Osteocyte (in vitro differentiated cells): ENCODE data around the gene NRF1. TPM values are rescaled to one million over a fixed set of nuclear protein-coding genes. Genes with fewer than 3 reads are reported as not detected.
"Not testable (repeated sequence)": the region's sequence is repeated elsewhere in the genome, so short reads cannot be mapped to it uniquely, and the experiment has no call there.

ENCODE experiments used
- DNase-seq: peaks from one replicate; pipeline ENCODE4 v3.0.0; 2021; ENCODE audit warnings: mixed read lengths; ENCODE audit not compliant: unreplicated experiment; ENCODE audit errors: extremely low spot score
- H3K27ac Mint-ChIP-seq: one replicate; pipeline ENCODE4 v1.8.0; 2021; ENCODE audit warnings: mild to moderate bottlenecking, mixed read lengths; ENCODE audit not compliant: unreplicated experiment
- H3K27me3 Mint-ChIP-seq: one replicate; pipeline ENCODE4 v1.8.0; 2021; ENCODE audit warnings: mixed read lengths; ENCODE audit not compliant: unreplicated experiment
- H3K36me3 Mint-ChIP-seq: one replicate; pipeline ENCODE4 v1.8.0; 2021; ENCODE audit warnings: mixed read lengths; ENCODE audit not compliant: unreplicated experiment
- H3K4me1 Mint-ChIP-seq: one replicate; pipeline ENCODE4 v1.8.0; 2021; ENCODE audit warnings: mixed read lengths; ENCODE audit not compliant: unreplicated experiment
- H3K4me3 Mint-ChIP-seq: one replicate; pipeline ENCODE4 v1.8.0; 2021; ENCODE audit warnings: mild to moderate bottlenecking, moderate library complexity, mixed read lengths; ENCODE audit not compliant: unreplicated experiment
- H3K9me3 Mint-ChIP-seq: one replicate; pipeline ENCODE4 v1.8.0; 2021; ENCODE audit warnings: mixed read lengths; ENCODE audit not compliant: unreplicated experiment
- CTCF ChIP-seq: fragments of 200-600 bp; sonication (generic); IDR thresholded peaks from 2 replicates; pipeline ENCODE4 v1.5.0; 2021; ENCODE audit warnings: antibody characterized with exemption, mild to moderate bottlenecking, moderate library complexity
- total RNA-seq: library from RNA; stranded (reverse); gene quantifications from 2 replicates; pipeline ENCODE4 v1.2.1, GENCODE V29; 2021

Gene NRF1
- total RNA-seq, 1 donor from 2014 or later = 20.7 TPM

- DNase-seq = no peak
- H3K4me1 Mint-ChIP-seq = no peaks in the 10 kb centered on the region
- H3K27ac Mint-ChIP-seq = no peak overlapping the region
- H3K36me3 Mint-ChIP-seq = peaks cover 2% of the 10 kb centered on the region
- H3K9me3 Mint-ChIP-seq = no peaks in the 10 kb centered on the region
- no peak overlapping the region for H3K4me3 Mint-ChIP-seq
- no peaks in the 10 kb centered on the region for H3K27me3 Mint-ChIP-seq
- no peak for TF ChIP-seq CTCF
Measured at GRCh38 chr7:129626896-129627295, 15.4 kb downstream of the NRF1 start.

GRCh38 chr7:129630341-129630740 is 18.8 kb downstream of the NRF1 start:
- TF ChIP-seq CTCF = no peak
- no peaks in the 10 kb centered on the region for H3K9me3 Mint-ChIP-seq
- peaks cover 4% of the 10 kb centered on the region for H3K4me1 Mint-ChIP-seq
- DNase-seq = no peak
- no peak overlapping the region for H3K27ac Mint-ChIP-seq
- H3K27me3 Mint-ChIP-seq = no peaks in the 10 kb centered on the region
- no peak overlapping the region for H3K4me3 Mint-ChIP-seq
- H3K36me3 Mint-ChIP-seq = peaks cover 2% of the 10 kb centered on the region

- Mint-ChIP-seq H3K9me3 (no peaks in the 10 kb centered on the region), H3K27ac (no peak overlapping the region), H3K27me3 (no peaks in the 10 kb centered on the region), H3K36me3 (peaks cover 2% of the 10 kb centered on the region), H3K4me3 (no peak overlapping the region), H3K4me1 (peaks cover 9% of the 10 kb centered on the region)
- no peak for TF ChIP-seq CTCF
- no peak for DNase-seq
Measured at GRCh38 chr7:129634361-129635034, 23.0 kb downstream of the NRF1 start.

- Mint-ChIP-seq H3K27ac (no peak overlapping the region), H3K36me3 (peaks cover 2% of the 10 kb centered on the region), H3K4me1 (peaks cover 9% of the 10 kb centered on the region), H3K4me3 (no peak overlapping the region), H3K9me3 (no peaks in the 10 kb centered on the region), H3K27me3 (no peaks in the 10 kb centered on the region)
- peak; percentile 86 for TF ChIP-seq CTCF
- no peak for DNase-seq
Measured at GRCh38 chr7:129635300-129636029, 23.9 kb downstream of the NRF1 start.

GRCh38 chr7:129636030-129636550 is 24.6 kb downstream of the NRF1 start:
- H3K27ac Mint-ChIP-seq, DNase-seq, H3K4me1 Mint-ChIP-seq: not testable (repeated sequence)

More at GRCh38 chr7:129636030-129636550, 24.6 kb downstream of the NRF1 start:
- H3K27me3 Mint-ChIP-seq, H3K4me3 Mint-ChIP-seq, H3K36me3 Mint-ChIP-seq, H3K9me3 Mint-ChIP-seq: not testable (repeated sequence)
